Activated naive CD4-positive, alpha-beta T cell treated with anti-CD3 and anti-CD28 coated beads for 36 hours (primary cell): ENCODE measurements around the gene RIPK1. TPM values are rescaled to one million over a fixed set of nuclear protein-coding genes. Genes with fewer than 3 reads are reported as not detected.

Experiments
- CTCF ChIA-PET: fragments of 350-600 bp; sonication (Branson Sonifier 250); formaldehyde crosslinking; loops from one replicate; lab custom pipeline; 2021; ENCODE audit warnings: antibody characterized with exemption; lab: Charles Lee
- DNase-seq: peaks from one replicate; pipeline ENCODE4 v3.0.0-alpha.2; 2020
- H3K27ac Mint-ChIP-seq: one replicate; pipeline ENCODE4 v1.8.0; 2021; ENCODE audit warnings: mild to moderate bottlenecking, mixed read lengths
- H3K27me3 Mint-ChIP-seq: one replicate; pipeline ENCODE4 v1.8.0; 2021; ENCODE audit warnings: low read depth, mixed read lengths
- H3K36me3 Mint-ChIP-seq: one replicate; pipeline ENCODE4 v1.8.0; 2021; ENCODE audit warnings: low read depth, mixed read lengths
- H3K4me1 Mint-ChIP-seq: one replicate; pipeline ENCODE4 v1.8.0; 2021; ENCODE audit warnings: low read depth, mixed read lengths
- H3K4me3 Mint-ChIP-seq: one replicate; pipeline ENCODE4 v1.8.0; 2021; ENCODE audit warnings: mild to moderate bottlenecking, moderate library complexity, mixed read lengths
- H3K9me3 Mint-ChIP-seq: one replicate; pipeline ENCODE4 v1.8.0; 2021; ENCODE audit warnings: mixed read lengths
- intact Hi-C: fragments of 100-400 bp; cut with micrococcal nuclease; formaldehyde crosslinking; loops from one replicate; pipeline ENCODE4 v1.15.1; 2023
- total RNA-seq, 2 experiments: library from RNA; stranded (reverse); gene quantifications; one replicate each; pipeline ENCODE4 v1.2.3, GENCODE V29; 2021

The RIPK1 gene
- total RNA-seq, 2 experiments from 2014 or later = 8.8 to 10.1 TPM

DNA sequence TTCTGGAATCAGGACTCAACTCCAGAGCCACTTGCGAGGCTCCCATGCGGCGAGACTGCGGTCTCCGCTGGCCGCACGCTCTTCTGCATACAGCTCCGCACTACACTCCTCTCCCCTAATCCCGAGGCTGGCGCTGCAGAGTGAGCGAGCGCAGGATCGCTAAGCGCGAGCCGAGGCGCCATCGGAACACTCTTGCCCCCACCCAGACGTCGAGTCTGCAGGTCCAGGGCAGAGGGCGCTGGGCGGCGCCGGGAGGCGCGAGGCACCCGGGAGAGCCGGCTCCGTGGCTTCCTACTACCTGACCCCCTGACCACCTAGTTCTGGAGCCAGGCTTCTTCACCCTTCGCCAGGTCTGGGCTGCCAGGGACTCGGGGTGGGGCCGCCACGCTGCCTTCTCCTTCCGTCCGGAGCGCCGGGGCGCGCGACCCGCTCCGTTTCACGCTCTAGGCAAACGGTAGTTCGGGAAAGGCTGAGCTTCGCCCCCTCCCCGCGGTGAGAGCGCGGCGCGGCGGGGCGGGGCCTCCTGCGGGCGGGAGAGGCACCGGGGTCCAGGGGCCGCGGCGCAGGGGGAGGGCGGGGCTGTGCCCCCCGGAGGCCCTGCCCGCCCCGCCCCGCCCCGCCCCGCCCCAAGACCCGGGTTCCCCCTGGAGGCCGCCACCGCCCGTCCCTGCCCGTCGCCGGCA lies 94.4 kb downstream of the RIPK1 start:
- Mint-ChIP-seq H3K4me1 (peaks cover 24% of the 10 kb centered on the region), H3K36me3 (no peaks in the 10 kb centered on the region), H3K9me3 (peaks cover 2% of the 10 kb centered on the region), H3K27ac (no peak overlapping the region), H3K4me3 (peak overlapping the region; percentile 80), H3K27me3 (peaks cover 23% of the 10 kb centered on the region)
- peak; percentile 57 for DNase-seq
- intact Hi-C loops = loop anchor here (1.0 to 2.0 kb wide), 4 partner anchors 36 to 94 kb away; partner anchors contain the start of gene RIPK1
- CTCF ChIA-PET = interaction anchor here (1.3 to 2.4 kb wide), 3 partner anchors 12 to 89 kb away, joined by 3 to 12 read pairs (median 8); no protein-coding TSS in a partner anchor

DNA sequence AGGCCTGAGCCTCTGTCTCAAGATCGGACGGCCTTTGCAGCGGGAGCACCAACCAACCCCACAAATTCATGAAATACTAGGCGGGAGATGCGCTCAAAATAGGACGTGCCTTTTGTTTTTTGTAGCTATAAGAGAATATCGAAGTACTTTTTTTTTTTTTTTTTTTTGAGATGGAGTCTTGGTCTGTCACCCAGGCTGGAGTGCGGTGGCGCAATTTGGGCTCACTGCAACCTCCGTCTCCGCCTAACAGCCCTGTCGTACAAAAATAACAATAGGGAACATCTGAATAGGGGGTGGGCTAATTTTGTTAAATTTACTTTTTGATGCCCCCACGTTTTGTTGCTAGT lies 94.9 kb downstream of the RIPK1 start:
- Mint-ChIP-seq H3K9me3 (peaks cover 2% of the 10 kb centered on the region), H3K27me3 (peaks cover 23% of the 10 kb centered on the region), H3K27ac (no peak overlapping the region), H3K36me3 (no peaks in the 10 kb centered on the region), H3K4me1 (peaks cover 22% of the 10 kb centered on the region), H3K4me3 (peak overlapping the region; percentile 80)
- intact Hi-C loops = loop anchor here (2.0 kb wide), 2 partner anchors 36 to 66 kb away; no protein-coding TSS in a partner anchor
- CTCF ChIA-PET = interaction anchor here (1.3 to 2.4 kb wide), 3 partner anchors 13 to 89 kb away, joined by 3 to 12 read pairs (median 8); no protein-coding TSS in a partner anchor
- no peak for DNase-seq

DNA sequence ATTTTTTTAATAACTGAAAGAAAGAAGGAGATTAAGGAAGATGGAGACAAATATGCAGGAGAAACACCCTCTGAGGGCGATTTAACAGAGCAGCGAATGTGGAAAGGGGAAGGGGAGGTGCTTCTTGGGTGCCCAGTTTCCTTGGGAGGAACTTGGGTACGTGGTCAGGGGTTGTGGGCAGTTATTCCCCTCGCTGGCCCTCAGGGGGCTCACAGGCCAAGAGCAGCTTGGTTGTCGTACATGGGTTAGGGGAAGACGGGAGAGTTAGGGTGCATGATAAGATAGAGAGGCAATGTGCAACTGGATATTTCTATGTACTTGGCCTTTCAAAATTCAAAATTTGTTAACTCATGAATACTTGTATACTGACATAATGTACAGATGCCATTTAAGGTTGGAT lies 96.1 kb downstream of the RIPK1 start:
- H3K4me3 Mint-ChIP-seq = no peak overlapping the region
- H3K4me1 Mint-ChIP-seq = peaks cover 21% of the 10 kb centered on the region
- H3K27me3 Mint-ChIP-seq = peaks cover 23% of the 10 kb centered on the region
- intact Hi-C loops = no loop called here
- DNase-seq = no peak
- H3K27ac Mint-ChIP-seq = no peak overlapping the region
- CTCF ChIA-PET = interaction anchor here (0.5 to 2.4 kb wide), 3 partner anchors 9 to 46 kb away, joined by 3 to 8 read pairs (median 3); no protein-coding TSS in a partner anchor
- H3K36me3 Mint-ChIP-seq = no peaks in the 10 kb centered on the region
- H3K9me3 Mint-ChIP-seq = peaks cover 2% of the 10 kb centered on the region

Other genes starting within 250 kb of the RIPK1 start
- gene SERPINB1, start 226.6 kb upstream of the RIPK1 start, total RNA-seq = 100 to 1,000 TPM; 200 to 208 TPM
- 10 to 100 TPM; 72.2 to 75.8 TPM for gene SERPINB9, start 165.2 kb upstream of the RIPK1 start, total RNA-seq
- 10 to 100 TPM; 31.2 to 31.4 TPM for gene SERPINB6, start 96.9 kb upstream of the RIPK1 start, total RNA-seq
- gene NQO2, start 68.6 kb upstream of the RIPK1 start, total RNA-seq = 10 to 100 TPM; 18.8 to 21.1 TPM
- 1 to 10 TPM; 6.9 to 7.5 TPM for gene BPHL, start 50.2 kb downstream of the RIPK1 start, total RNA-seq
- 1 to 10 TPM; 1.0 to 1.2 TPM for gene TUBB2A, start 89.0 kb downstream of the RIPK1 start, total RNA-seq
- gene TUBB2B, start 159.2 kb downstream of the RIPK1 start, total RNA-seq = under 1 TPM in 1 of 2 experiments, not detected in 1; 0.12 TPM
- gene PSMG4, start 190.5 kb downstream of the RIPK1 start, total RNA-seq = 10 to 100 TPM; 23.9 to 26.2 TPM